ENCODE data around the gene COTL1. TPM values are rescaled to one million over a fixed set of nuclear protein-coding genes. Genes with fewer than 3 reads are reported as not detected.

COTL1 gene
- polyA plus RNA-seq, 2 of the 4 experiments (the other 2 are of a cell fraction) = 89.7 to 372 TPM

DNA sequence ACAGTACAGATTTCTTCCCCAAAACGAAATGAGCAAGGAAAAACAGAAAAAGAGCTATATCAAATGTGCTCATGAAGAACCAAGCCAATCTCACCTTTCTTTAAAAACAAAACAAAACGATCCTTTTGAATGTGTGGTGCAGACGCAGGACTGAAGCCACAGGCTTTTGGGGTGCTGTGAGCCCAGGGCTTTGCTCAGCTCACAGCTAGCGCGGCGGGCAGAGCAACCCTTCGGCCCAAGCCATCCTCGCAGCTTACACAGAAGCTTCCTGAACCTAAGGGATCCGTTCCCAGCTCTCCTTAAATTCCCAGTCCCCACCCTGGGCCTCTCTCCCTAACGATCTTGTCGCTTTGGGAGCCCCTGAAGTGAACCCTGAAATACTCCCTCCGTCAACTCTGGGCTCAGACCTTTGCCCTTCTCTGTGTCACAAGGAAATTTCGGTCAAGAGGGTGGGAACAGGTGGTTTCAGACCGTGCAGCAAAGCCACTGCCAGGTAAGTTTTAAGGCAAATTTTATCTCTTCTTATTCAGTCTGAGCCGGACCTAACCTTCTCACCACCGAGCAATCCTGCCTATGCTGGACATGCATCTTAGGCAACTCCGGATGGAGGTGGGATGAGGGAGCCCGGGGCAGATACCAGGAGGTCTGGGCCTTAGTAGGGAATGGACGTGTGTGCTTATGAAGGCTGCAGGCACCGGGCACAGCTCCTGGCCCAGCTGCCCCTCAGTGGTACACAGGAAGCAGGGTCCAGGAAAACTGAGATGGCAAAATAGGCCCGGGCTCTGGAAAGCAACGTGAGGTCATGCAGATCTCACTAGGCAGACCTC, 52.0 kb downstream of the COTL1 start:
- H3K27ac ChIP-seq = no peak overlapping the region
- FAIRE-seq = no peak
- H3K4me1 ChIP-seq = no peaks in the 10 kb centered on the region
- no peak overlapping the region for H3K4me2 ChIP-seq
- TF ChIP-seq HEYL (CRISPR knock-in tag; IDR thresholded peaks at IDR 0.05) = no peak
- peaks cover 9% of the 10 kb centered on the region for H3K9me3 ChIP-seq
- 89% methylated on average over 21 of the region's 22 CpGs for WGBS (ENCODE audit: missing lambda C conversion rate)
- CTCF ChIA-PET = interaction anchor here (1.0 to 5.3 kb wide), 6 partner anchors 11 to 159 kb away, joined by 3 to 25 read pairs (median 4); no protein-coding TSS in a partner anchor
- POLR2A ChIA-PET = interaction anchor here (0.6 kb wide), 1 partner anchor 55 kb away, joined by 4 read pairs; no protein-coding TSS in a partner anchor
- DNase-seq (ENCODE audit: low read depth in 1 of 2, low spot score in 1 of 2) = no peak
- H3K4me3 ChIP-seq = no peak overlapping the region
- no peak for ATAC-seq

GRCh38 chr16:84563786-84564420, 54.0 kb downstream of the COTL1 start:
- no peak for TF ChIP-seq MAX (IDR thresholded peaks at IDR 0.05)
- no peak for TF ChIP-seq FOSB (CRISPR knock-in tag; IDR thresholded peaks at IDR 0.05)
- TF ChIP-seq RFX5 (IDR thresholded peaks at IDR 0.05) = no peak
- TF ChIP-seq, protein P1, sequence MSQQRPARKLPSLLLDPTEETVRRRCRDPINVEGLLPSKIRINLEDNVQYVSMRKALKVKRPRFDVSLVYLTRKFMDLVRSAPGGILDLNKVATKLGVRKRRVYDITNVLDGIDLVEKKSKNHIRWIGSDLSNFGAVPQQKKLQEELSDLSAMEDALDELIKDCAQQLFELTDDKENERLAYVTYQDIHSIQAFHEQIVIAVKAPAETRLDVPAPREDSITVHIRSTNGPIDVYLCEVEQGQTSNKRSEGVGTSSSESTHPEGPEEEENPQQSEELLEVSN (IDR thresholded peaks at IDR 0.05; ENCODE audit: borderline replicate concordance, low read depth) = no peak
- no peak for TF ChIP-seq KDM1A (IDR thresholded peaks at IDR 0.05; ENCODE audit: low read depth)
- no peak for TF ChIP-seq CHD2 (IDR thresholded peaks at IDR 0.05; ENCODE audit: low read length, partially characterized antibody)
- no peak overlapping the region for H3K4me2 ChIP-seq
- no peak overlapping the region for H3K27ac ChIP-seq
- ChIA-PET POLR2A (no interaction called here), CTCF (interaction anchor here (0.9 to 5.3 kb wide), 4 partner anchors 9 to 161 kb away, joined by 3 to 25 read pairs (median 6); no protein-coding TSS in a partner anchor)
- H3K4me1 ChIP-seq = no peaks in the 10 kb centered on the region
- FAIRE-seq (no peak), DNase-seq (ENCODE audit: low read depth in 1 of 2, low spot score in 1 of 2) (no peak), ATAC-seq (no peak)
- H3K4me3 ChIP-seq = no peak overlapping the region
- 94% methylated on average over 13 of the region's 13 CpGs for WGBS (ENCODE audit: missing lambda C conversion rate)
- no peaks in the 10 kb centered on the region for H3K9me3 ChIP-seq

- WGBS (ENCODE audit: missing lambda C conversion rate) = 83% methylated on average over 7 of the region's 7 CpGs
- no peak for ATAC-seq
- no peak for FAIRE-seq
- CTCF ChIA-PET = interaction anchor here (0.9 to 5.3 kb wide), 3 partner anchors 8 to 59 kb away, joined by 3 to 25 read pairs (median 8); no protein-coding TSS in a partner anchor
- DNase-seq (ENCODE audit: low read depth in 1 of 2, low spot score in 1 of 2) = no peak
- TF ChIP-seq KDM5A (IDR thresholded peaks at IDR 0.05) (no peak), ATOH8 (CRISPR knock-in tag; IDR thresholded peaks at IDR 0.05; ENCODE audit: low read depth) (no peak), CBX8 (IDR thresholded peaks at IDR 0.05) (no peak), ESRRA (IDR thresholded peaks at IDR 0.05; ENCODE audit: borderline replicate concordance, low read length) (no peak), USF2 (IDR thresholded peaks at IDR 0.05) (no peak), RCOR1 (IDR thresholded peaks at IDR 0.05; ENCODE audit: low read depth, low read length) (no peak), ZC3H11A (IDR thresholded peaks at IDR 0.05) (no peak), HOXB13 (CRISPR knock-in tag; IDR thresholded peaks at IDR 0.05; ENCODE audit: low read depth) (no peak), MYC (IDR thresholded peaks at IDR 0.05; ENCODE audit: borderline replicate concordance, low read length) (no peak), FOXS1 (CRISPR knock-in tag; IDR thresholded peaks at IDR 0.05) (no peak), BHLHE40 (IDR thresholded peaks at IDR 0.05; ENCODE audit: low read depth, low read length) (no peak), ZFP36 (IDR thresholded peaks at IDR 0.05; ENCODE audit: borderline replicate concordance, partially characterized antibody) (no peak), CEBPB (IDR thresholded peaks at IDR 0.05) (no peak)
- TF ChIP-seq, protein P1 (IDR thresholded peaks at IDR 0.05; ENCODE audit: borderline replicate concordance, low read depth) = no peak
- TF ChIP-seq, protein P2, sequence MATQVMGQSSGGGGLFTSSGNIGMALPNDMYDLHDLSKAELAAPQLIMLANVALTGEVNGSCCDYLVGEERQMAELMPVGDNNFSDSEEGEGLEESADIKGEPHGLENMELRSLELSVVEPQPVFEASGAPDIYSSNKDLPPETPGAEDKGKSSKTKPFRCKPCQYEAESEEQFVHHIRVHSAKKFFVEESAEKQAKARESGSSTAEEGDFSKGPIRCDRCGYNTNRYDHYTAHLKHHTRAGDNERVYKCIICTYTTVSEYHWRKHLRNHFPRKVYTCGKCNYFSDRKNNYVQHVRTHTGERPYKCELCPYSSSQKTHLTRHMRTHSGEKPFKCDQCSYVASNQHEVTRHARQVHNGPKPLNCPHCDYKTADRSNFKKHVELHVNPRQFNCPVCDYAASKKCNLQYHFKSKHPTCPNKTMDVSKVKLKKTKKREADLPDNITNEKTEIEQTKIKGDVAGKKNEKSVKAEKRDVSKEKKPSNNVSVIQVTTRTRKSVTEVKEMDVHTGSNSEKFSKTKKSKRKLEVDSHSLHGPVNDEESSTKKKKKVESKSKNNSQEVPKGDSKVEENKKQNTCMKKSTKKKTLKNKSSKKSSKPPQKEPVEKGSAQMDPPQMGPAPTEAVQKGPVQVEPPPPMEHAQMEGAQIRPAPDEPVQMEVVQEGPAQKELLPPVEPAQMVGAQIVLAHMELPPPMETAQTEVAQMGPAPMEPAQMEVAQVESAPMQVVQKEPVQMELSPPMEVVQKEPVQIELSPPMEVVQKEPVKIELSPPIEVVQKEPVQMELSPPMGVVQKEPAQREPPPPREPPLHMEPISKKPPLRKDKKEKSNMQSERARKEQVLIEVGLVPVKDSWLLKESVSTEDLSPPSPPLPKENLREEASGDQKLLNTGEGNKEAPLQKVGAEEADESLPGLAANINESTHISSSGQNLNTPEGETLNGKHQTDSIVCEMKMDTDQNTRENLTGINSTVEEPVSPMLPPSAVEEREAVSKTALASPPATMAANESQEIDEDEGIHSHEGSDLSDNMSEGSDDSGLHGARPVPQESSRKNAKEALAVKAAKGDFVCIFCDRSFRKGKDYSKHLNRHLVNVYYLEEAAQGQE (IDR thresholded peaks at IDR 0.05) = no peak
- H3K27ac ChIP-seq = no peak overlapping the region
- POLR2A ChIA-PET = no interaction called here
- H3K4me2 ChIP-seq = no peak overlapping the region
- no peaks in the 10 kb centered on the region for H3K4me1 ChIP-seq
- no peaks in the 10 kb centered on the region for H3K9me3 ChIP-seq
- H3K4me3 ChIP-seq = no peak overlapping the region
Measured at GRCh38 chr16:84563064-84563715, 54.7 kb downstream of the COTL1 start.

All from A549 (cell line).